Measurements from ENCODE around the gene RAB26.

The RAB26 gene

DNA sequence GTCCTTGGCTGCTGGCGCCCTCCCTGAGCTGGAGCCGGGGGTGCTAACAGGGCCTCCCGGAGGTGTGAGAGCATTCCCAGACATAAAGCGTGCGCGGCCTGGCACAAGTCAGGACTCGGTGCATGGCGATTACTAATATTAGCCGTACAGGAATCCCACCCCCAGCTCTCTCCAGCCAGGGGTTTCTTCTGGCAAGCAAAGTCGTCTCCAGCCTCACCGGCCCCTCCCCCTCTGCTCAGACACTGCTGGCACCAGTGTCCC lies 43.0 kb downstream of the RAB26 start:
- H3K9me2 ChIP-seq (ENCODE audit: low read depth, low read length), result no peaks in the 10 kb centered on the region
- H3K4me2 ChIP-seq (ENCODE audit: low read length), result no peak overlapping the region
- no peak for TF ChIP-seq EZH2 (IDR thresholded peaks at IDR 0.05; ENCODE audit: borderline replicate concordance, low read length)
- TF ChIP-seq, protein P1, sequence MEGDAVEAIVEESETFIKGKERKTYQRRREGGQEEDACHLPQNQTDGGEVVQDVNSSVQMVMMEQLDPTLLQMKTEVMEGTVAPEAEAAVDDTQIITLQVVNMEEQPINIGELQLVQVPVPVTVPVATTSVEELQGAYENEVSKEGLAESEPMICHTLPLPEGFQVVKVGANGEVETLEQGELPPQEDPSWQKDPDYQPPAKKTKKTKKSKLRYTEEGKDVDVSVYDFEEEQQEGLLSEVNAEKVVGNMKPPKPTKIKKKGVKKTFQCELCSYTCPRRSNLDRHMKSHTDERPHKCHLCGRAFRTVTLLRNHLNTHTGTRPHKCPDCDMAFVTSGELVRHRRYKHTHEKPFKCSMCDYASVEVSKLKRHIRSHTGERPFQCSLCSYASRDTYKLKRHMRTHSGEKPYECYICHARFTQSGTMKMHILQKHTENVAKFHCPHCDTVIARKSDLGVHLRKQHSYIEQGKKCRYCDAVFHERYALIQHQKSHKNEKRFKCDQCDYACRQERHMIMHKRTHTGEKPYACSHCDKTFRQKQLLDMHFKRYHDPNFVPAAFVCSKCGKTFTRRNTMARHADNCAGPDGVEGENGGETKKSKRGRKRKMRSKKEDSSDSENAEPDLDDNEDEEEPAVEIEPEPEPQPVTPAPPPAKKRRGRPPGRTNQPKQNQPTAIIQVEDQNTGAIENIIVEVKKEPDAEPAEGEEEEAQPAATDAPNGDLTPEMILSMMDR (IDR thresholded peaks at IDR 0.05; ENCODE audit: low read length), result no peak
- H3K27me3 ChIP-seq (ENCODE audit: insufficient read depth, low read length), result peaks cover 27% of the 10 kb centered on the region; the same call in 1 of the 2 replicates
- H4K20me1 ChIP-seq (ENCODE audit: insufficient read depth, low read length), result no peaks in the 10 kb centered on the region
- H3K27ac ChIP-seq (ENCODE audit: low read depth, low read length, poor library complexity, severe bottlenecking), result no peak overlapping the region
- H2AFZ ChIP-seq (ENCODE audit: low read length), result no peak overlapping the region
- no peaks in the 10 kb centered on the region for H3F3A ChIP-seq (ENCODE audit: insufficient read depth, low read length)
- H3K79me2 ChIP-seq (ENCODE audit: insufficient read depth, low read length), result no peaks in the 10 kb centered on the region
- peaks cover 3% of the 10 kb centered on the region for H3K4me1 ChIP-seq (ENCODE audit: insufficient read depth, low read length, severe bottlenecking)
- H3K4me3 ChIP-seq (ENCODE audit: low read depth, low read length, poor library complexity, severe bottlenecking), result no peak overlapping the region
- H3K36me3 ChIP-seq (ENCODE audit: insufficient read depth, low read length), result no peaks in the 10 kb centered on the region
- no peak overlapping the region for H3K9ac ChIP-seq (ENCODE audit: low read length)
- no peaks in the 10 kb centered on the region for H3K9me3 ChIP-seq (ENCODE audit: low read length)

DNA sequence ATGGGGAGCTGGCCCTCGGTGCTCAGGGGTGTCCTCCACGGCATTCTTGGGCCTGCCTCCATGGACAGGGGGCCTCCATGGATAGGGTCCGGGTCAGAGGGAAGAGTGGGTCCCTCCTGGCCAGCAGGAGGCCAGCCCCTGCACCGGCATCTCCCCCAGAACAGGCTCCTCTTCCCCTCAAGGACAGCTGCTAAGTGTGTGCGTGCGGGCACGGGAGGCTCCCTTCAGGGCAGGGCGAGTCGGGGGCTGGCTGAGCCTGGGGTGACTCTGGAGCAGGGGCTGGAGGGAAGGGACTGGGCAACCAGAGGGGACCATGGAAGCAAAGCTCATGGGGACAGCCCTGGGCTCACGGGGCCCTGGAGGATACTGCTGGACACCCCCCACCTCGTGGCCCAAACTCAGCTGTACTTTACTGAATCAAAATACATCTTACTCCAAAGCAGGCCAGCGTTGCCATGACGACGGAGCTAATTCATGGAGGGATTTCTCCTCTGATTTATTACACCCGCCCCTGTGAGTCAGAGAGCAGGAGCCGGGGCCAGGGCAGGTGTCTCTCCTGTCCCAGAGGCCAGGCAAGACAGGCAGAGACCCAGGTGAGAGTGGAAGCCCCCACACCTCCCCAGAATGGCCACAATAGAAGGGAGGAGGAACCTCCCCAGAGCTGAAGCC lies 45.9 kb downstream of the RAB26 start:
- H3K9me3 ChIP-seq (ENCODE audit: low read length), result no peaks in the 10 kb centered on the region
- H3K36me3 ChIP-seq (ENCODE audit: insufficient read depth, low read length), result no peaks in the 10 kb centered on the region
- no peaks in the 10 kb centered on the region for H3F3A ChIP-seq (ENCODE audit: insufficient read depth, low read length)
- TF ChIP-seq, protein P1 (IDR thresholded peaks at IDR 0.05; ENCODE audit: low read length), result no peak
- no peak for TF ChIP-seq EZH2 (IDR thresholded peaks at IDR 0.05; ENCODE audit: borderline replicate concordance, low read length)
- no peak overlapping the region for H3K4me3 ChIP-seq (ENCODE audit: low read depth, low read length, poor library complexity, severe bottlenecking)
- no peak overlapping the region for H3K27ac ChIP-seq (ENCODE audit: low read depth, low read length, poor library complexity, severe bottlenecking)
- no peaks in the 10 kb centered on the region for H3K79me2 ChIP-seq (ENCODE audit: insufficient read depth, low read length)
- peaks cover 3% of the 10 kb centered on the region for H3K4me1 ChIP-seq (ENCODE audit: insufficient read depth, low read length, severe bottlenecking)
- H3K9me2 ChIP-seq (ENCODE audit: low read depth, low read length), result no peaks in the 10 kb centered on the region
- H2AFZ ChIP-seq (ENCODE audit: low read length), result no peak overlapping the region
- peaks cover 18% of the 10 kb centered on the region; the same call in 1 of the 2 replicates for H3K27me3 ChIP-seq (ENCODE audit: insufficient read depth, low read length)
- H4K20me1 ChIP-seq (ENCODE audit: insufficient read depth, low read length), result no peaks in the 10 kb centered on the region
- H3K4me2 ChIP-seq (ENCODE audit: low read length), result no peak overlapping the region
- H3K9ac ChIP-seq (ENCODE audit: low read length), result no peak overlapping the region

DNA sequence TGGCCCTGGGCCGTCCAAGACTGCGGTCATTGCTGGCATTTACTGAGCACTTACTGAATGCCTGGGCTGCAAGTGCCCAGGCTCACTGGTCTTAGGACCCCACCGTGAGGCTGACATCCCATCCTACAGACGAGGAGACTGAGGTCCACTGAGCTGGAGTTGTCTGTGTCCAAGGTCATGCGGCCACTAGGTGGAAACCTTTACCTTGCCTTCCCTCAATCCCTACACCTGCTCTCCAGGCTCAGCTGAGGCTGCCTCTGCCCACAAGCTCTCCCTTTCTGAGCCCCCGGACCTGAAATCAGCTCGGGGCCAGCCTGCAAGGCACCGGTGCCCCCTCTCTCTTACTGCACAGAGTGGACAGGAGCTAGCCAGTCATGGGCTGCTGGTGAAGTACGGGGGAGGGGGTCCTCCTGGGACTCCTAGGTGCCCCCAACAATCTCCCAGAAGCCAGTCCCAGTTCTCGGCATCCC lies 46.5 kb downstream of the RAB26 start:
- no peak overlapping the region for H2AFZ ChIP-seq (ENCODE audit: low read length)
- TF ChIP-seq, protein P1 (IDR thresholded peaks at IDR 0.05; ENCODE audit: low read length), result peak; percentile 59
- TF ChIP-seq EZH2 (IDR thresholded peaks at IDR 0.05; ENCODE audit: borderline replicate concordance, low read length), result no peak
- H3K9me3 ChIP-seq (ENCODE audit: low read length), result no peaks in the 10 kb centered on the region
- no peaks in the 10 kb centered on the region for H4K20me1 ChIP-seq (ENCODE audit: insufficient read depth, low read length)
- H3K4me2 ChIP-seq (ENCODE audit: low read length), result no peak overlapping the region; the same call in 1 of the 2 replicates
- H3F3A ChIP-seq (ENCODE audit: insufficient read depth, low read length), result no peaks in the 10 kb centered on the region
- peaks cover 19% of the 10 kb centered on the region; the same call in 1 of the 2 replicates for H3K27me3 ChIP-seq (ENCODE audit: insufficient read depth, low read length)
- H3K9ac ChIP-seq (ENCODE audit: low read length), result no peak overlapping the region
- peaks cover 3% of the 10 kb centered on the region for H3K4me1 ChIP-seq (ENCODE audit: insufficient read depth, low read length, severe bottlenecking)
- no peak overlapping the region for H3K27ac ChIP-seq (ENCODE audit: low read depth, low read length, poor library complexity, severe bottlenecking)
- no peak overlapping the region for H3K4me3 ChIP-seq (ENCODE audit: low read depth, low read length, poor library complexity, severe bottlenecking)
- no peaks in the 10 kb centered on the region for H3K36me3 ChIP-seq (ENCODE audit: insufficient read depth, low read length)
- H3K79me2 ChIP-seq (ENCODE audit: insufficient read depth, low read length), result no peaks in the 10 kb centered on the region
- H3K9me2 ChIP-seq (ENCODE audit: low read depth, low read length), result no peaks in the 10 kb centered on the region

Measured in OCI-LY1 (cell line).